HepG2 (cell line): ENCODE data around the gene ETNK1. TPM values are rescaled to one million over a fixed set of nuclear protein-coding genes. Genes with fewer than 3 reads are reported as not detected.

ENCODE experiments used
- ATAC-seq: fragments of 200-7000 bp; cut with Tn5 transposase; 3 replicates; pipeline ENCODE4 v1.9.1; 2020; ENCODE audit warnings: mild to moderate bottlenecking, moderate library complexity
- Bru-seq: library from RNA; stranded (reverse); fragments of 400-500 nt; gene quantifications from one replicate; lab custom pipeline; 2021; lab: Mats Ljungman, UMichigan
- BruChase-seq, 2 experiments: library from RNA; stranded (reverse); fragments of 400-500 nt; gene quantifications; one replicate each; lab custom pipeline; 2021; lab: Mats Ljungman, UMichigan
- BruUV-seq: library from RNA; stranded (reverse); fragments of 400-500 nt; replicated peaks from 2 replicates; lab custom pipeline; 2021; lab: Mats Ljungman, UMichigan
- CTCF ChIA-PET: fragments of 300-600 bp; formaldehyde crosslinking; extraction: SDS; loops from one replicate; lab custom pipeline; 2021; ENCODE audit warnings: low total read pairs, inconsistent platforms, low intra/inter-chr PET ratio; lab: Yijun Ruan, JAX
- POLR2A ChIA-PET: fragments of 350-600 bp; sonication (Branson Sonifier 250); formaldehyde crosslinking; loops from one replicate; lab custom pipeline; 2020; ENCODE audit warnings: antibody characterized with exemption, inconsistent platforms; lab: Yijun Ruan, JAX
- DNase-seq: peaks from one replicate; pipeline ENCODE4 v3.0.0-alpha.2; 2015; ENCODE audit warnings: low spot score
- FAIRE-seq: peaks from 3 replicates; lab custom pipeline; 2011; peaks lifted over from hg19 to GRCh38; lab: Jason Lieb, UNC
- H2AFZ ChIP-seq: one replicate; pipeline ENCODE4 v1.6.1; 2011; ENCODE audit warnings: low read length, inconsistent platforms
- H3K27ac ChIP-seq: fragments of 300-600 bp; 3 replicates; pipeline ENCODE4 v1.8.0; 2011; ENCODE audit warnings: mixed run types, mild to moderate bottlenecking, mixed read lengths, low read length, inconsistent platforms; ENCODE audit not compliant: insufficient read depth; ENCODE audit errors: extremely low read length
- H3K27me3 ChIP-seq, 2 experiments: fragments of 200-600 bp in 1 of 2; 2 replicates in 1 of 2; 3 replicates in 1 of 2; pipeline versions ENCODE4 v1.6.0 to v1.8.0; 2011; ENCODE audit warnings: low read length in 2 of 2, mild to moderate bottlenecking in 2 of 2, moderate library complexity in 2 of 2, inconsistent platforms in 1 of 2; ENCODE audit not compliant: insufficient read depth in 2 of 2, control insufficient read depth in 1 of 2
- H3K36me3 ChIP-seq, 2 experiments: fragments of 200-600 bp in 1 of 2; replicated peaks in 1 of 2; 2 replicates in 1 of 2; 3 replicates in 1 of 2; pipeline versions ENCODE4 v1.5.1 to v1.8.0; 2011; ENCODE audit warnings: low read length in 2 of 2, inconsistent platforms in 1 of 2; ENCODE audit not compliant: insufficient read depth in 2 of 2, control insufficient read depth in 1 of 2
- H3K4me1 ChIP-seq: 2 replicates; pipeline ENCODE4 v1.5.1; 2012; ENCODE audit warnings: low read length, inconsistent platforms; ENCODE audit not compliant: insufficient read depth
- H3K4me2 ChIP-seq: 2 replicates; pipeline ENCODE4 v1.6.0; 2011; ENCODE audit warnings: low read depth, low read length, inconsistent platforms
- H3K4me3 ChIP-seq, 3 experiments: fragments of 200-600 bp in 1 of 3; sonication (generic), shearing (Covaris generic) in 1 of 3; replicated peaks in 1 of 3; 2 replicates each; pipeline ENCODE4 v1.5.1; 2011 to 2016; ENCODE audit warnings: low read length in 3 of 3, inconsistent platforms in 2 of 3, low read depth in 2 of 3, mild to moderate bottlenecking in 2 of 3, control low read depth in 1 of 3, mixed read lengths in 1 of 3; ENCODE audit not compliant: insufficient read depth in 1 of 3
- H3K79me2 ChIP-seq: one replicate; pipeline ENCODE4 v1.6.1; 2011; ENCODE audit warnings: low read length, inconsistent platforms; ENCODE audit not compliant: insufficient read depth
- H3K9ac ChIP-seq: 2 replicates; pipeline ENCODE4 v1.6.0; 2011; ENCODE audit warnings: mild to moderate bottlenecking, low read depth, low read length, inconsistent platforms; ENCODE audit not compliant: insufficient read depth
- H3K9me3 ChIP-seq: 2 replicates; pipeline ENCODE4 v1.5.1; 2012; ENCODE audit warnings: mild to moderate bottlenecking, low read length
- H4K20me1 ChIP-seq: 2 replicates; pipeline ENCODE4 v1.6.0; 2011; ENCODE audit warnings: inconsistent platforms, mild to moderate bottlenecking, low read length, moderate library complexity; ENCODE audit not compliant: insufficient read depth
- BCL3 ChIP-seq: sonication (generic); formaldehyde crosslinking; IDR thresholded peaks from 2 replicates; pipeline ENCODE4 v1.5.1; 2020; ENCODE audit warnings: mild to moderate bottlenecking, missing genetic modification reagents, moderate library complexity
- BHLHE40 ChIP-seq: IDR thresholded peaks from 2 replicates; pipeline ENCODE4 v1.6.1; 2011; ENCODE audit warnings: low read length, improper control_type of control experiment
- KDM2A ChIP-seq: sonication (generic); formaldehyde crosslinking; IDR thresholded peaks from 2 replicates; pipeline ENCODE4 v1.4.0; 2020; ENCODE audit warnings: low read depth, missing genetic modification reagents, borderline replicate concordance
- MIER3 ChIP-seq: IDR thresholded peaks from 2 replicates; pipeline ENCODE4 v1.6.1; 2016; ENCODE audit warnings: missing compliant biosample characterization, borderline replicate concordance
- POLR2A ChIP-seq, 2 experiments: IDR thresholded peaks; 2 replicates each; pipeline ENCODE4 v1.6.1; 2011; ENCODE audit warnings: low read depth in 2 of 2, low read length in 2 of 2, mild to moderate bottlenecking in 1 of 2, moderate library complexity in 1 of 2; ENCODE audit not compliant: insufficient read depth in 1 of 2
- RARA ChIP-seq: IDR thresholded peaks from 2 replicates; pipeline ENCODE4 v1.6.1; 2016; ENCODE audit warnings: missing genetic modification reagents, missing compliant biosample characterization
- ZFP82 ChIP-seq: sonication (generic); formaldehyde crosslinking; IDR thresholded peaks from 2 replicates; pipeline ENCODE4 v1.5.1; 2020; ENCODE audit warnings: mild to moderate bottlenecking, missing genetic modification reagents, borderline replicate concordance
- ZNF839 ChIP-seq: sonication (generic); formaldehyde crosslinking; IDR thresholded peaks from 2 replicates; pipeline ENCODE4 v1.4.0; 2020; ENCODE audit warnings: missing genetic modification reagents, mild to moderate bottlenecking, borderline replicate concordance
- WGBS: methylation state at CpG from one replicate; pipeline ENCODE4 v1.1.6; 2017; ENCODE audit warnings: low lambda C conversion rate; 5-methylcytosine and 5-hydroxymethylcytosine counted together
- in situ Hi-C: cut with HindIII; loops from 2 replicates; pipeline ENCODE4 v1.10.0; 2017; ENCODE audit warnings: low pct_unique_long_range_greater_than_20kb; ENCODE audit not compliant: extremely low pct_ligation_motif_present
- intact Hi-C: fragments of 100-400 bp; cut with micrococcal nuclease; formaldehyde crosslinking; loops from one replicate; pipeline ENCODE4 v1.10.0; 2022; ENCODE audit not compliant: unreplicated experiment
- long read RNA-seq, 2 experiments: library from RNA in 1 of 2; library from polyadenylated mRNA in 1 of 2; stranded (forward) in 1 of 2; unstranded in 1 of 2; transcript quantifications; one replicate each; pipeline ENCODE4 v2.0.0, GENCODE V29; 2019 to 2022
- polyA minus RNA-seq, 3 experiments: library from RNA; depleted of rRNA, polyadenylated mRNA; stranded (reverse); fragments of >200 nt; gene quantifications; 2 replicates each; pipeline ENCODE4 v1.2.3, GENCODE V29; 2011; ENCODE audit warnings: low replicate concordance in 1 of 3
- polyA plus RNA-seq, 8 experiments: library from polyadenylated mRNA; depleted of rRNA in 3 of 8; stranded (reverse) in 7 of 8; unstranded in 1 of 8; fragments of >200 nt; fragmentation: Illumina TruSeq in 4 of 8; extraction: Trizol in 4 of 8; gene quantifications; 2 replicates each; pipeline versions ENCODE4 v1.2.1 to v1.2.3, GENCODE V29; 2011 to 2016; ENCODE audit warnings: low read depth in 4 of 8, missing spikeins in 1 of 8, mixed read lengths in 1 of 8; ENCODE audit not compliant: insufficient read depth in 1 of 8
- total RNA-seq, 5 experiments: library from RNA; depleted of rRNA; stranded (reverse); fragments of >200 nt; fragmentation: Illumina TruSeq; extraction: Trizol; gene quantifications; 2 replicates each; pipeline ENCODE4 v1.2.3, GENCODE V29; 2016; ENCODE audit warnings: low read depth in 1 of 5
- TF ChIP-seq, protein P1 (sequence below): sonication (generic); formaldehyde crosslinking; IDR thresholded peaks from 2 replicates; pipeline ENCODE4 v1.5.1; 2020; ENCODE audit warnings: mild to moderate bottlenecking, missing genetic modification reagents, borderline replicate concordance

Gene ETNK1
- total RNA-seq (2016; rRNA removed; fragmentation: Illumina TruSeq; extraction: Trizol) (43.9 and 55.7 TPM in 2 replicates), polyA plus RNA-seq (2011; rRNA removed) (13.7 and 14.4 TPM in 2 replicates), polyA minus RNA-seq (2011; rRNA and poly(A)+ RNA removed; ENCODE audit: low replicate concordance) (72.9 and 104 TPM in 2 replicates), Bru-seq, nascent RNA (percentile 91 among the genes with signal in this experiment), BruChase-seq, experiment 1, labeled RNA remaining after a 6-hour chase (percentile 92 among the genes with signal in this experiment), BruChase-seq, experiment 2, labeled RNA remaining after a 2-hour chase (percentile 92 among the genes with signal in this experiment)
- 23.5 and 25.2 TPM in 2 replicates for total RNA-seq (2016; cell fraction: cytosol; rRNA removed; fragmentation: Illumina TruSeq; extraction: Trizol; ENCODE audit: low read depth)
- 35.8 and 56.9 TPM in 2 replicates for total RNA-seq (2016; cell fraction: insoluble cytoplasmic fraction; rRNA removed; fragmentation: Illumina TruSeq; extraction: Trizol)
- 13.3 and 14.5 TPM in 2 replicates for total RNA-seq (2016; cell fraction: membrane; rRNA removed; fragmentation: Illumina TruSeq; extraction: Trizol)
- total RNA-seq (2016; cell fraction: nucleus; rRNA removed; fragmentation: Illumina TruSeq; extraction: Trizol): 69.6 and 81.1 TPM in 2 replicates
- polyA plus RNA-seq (2011; cell fraction: cytosol; rRNA removed): 7.5 and 9.8 TPM in 2 replicates
- polyA plus RNA-seq (2011; cell fraction: nucleus; rRNA removed): 31.0 and 39.2 TPM in 2 replicates
- polyA plus RNA-seq (2012): 23.5 and 23.7 TPM in 2 replicates
- 0.94 TPM in 2 replicates for polyA plus RNA-seq (2016; cell fraction: cytosol; fragmentation: Illumina TruSeq; extraction: Trizol; ENCODE audit: low read depth)
- 18.1 and 22.3 TPM in 2 replicates for polyA plus RNA-seq (2016; cell fraction: insoluble cytoplasmic fraction; fragmentation: Illumina TruSeq; extraction: Trizol; ENCODE audit: low read depth)
- 1.8 and 2.3 TPM in 2 replicates for polyA plus RNA-seq (2016; cell fraction: membrane; fragmentation: Illumina TruSeq; extraction: Trizol; ENCODE audit: low read depth)
- polyA plus RNA-seq (2016; cell fraction: nucleus; fragmentation: Illumina TruSeq; extraction: Trizol; ENCODE audit: insufficient read depth, low read depth): 57.9 and 62.1 TPM in 2 replicates
- 53.1 and 57.3 TPM in 2 replicates for polyA minus RNA-seq (2011; cell fraction: cytosol; rRNA and poly(A)+ RNA removed)
- 188 and 199 TPM in 2 replicates for polyA minus RNA-seq (2011; cell fraction: nucleus; rRNA and poly(A)+ RNA removed)
- long read RNA-seq, experiment 1, full-length matches to known transcripts: 19 of 35 reads
- long read RNA-seq, experiment 1, partial matches to known transcripts: 1 of 35 reads
- long read RNA-seq, experiment 1, other reads (novel, unspliced or antisense): 15 of 35 reads
- long read RNA-seq, experiment 2, full-length matches to known transcripts: 5 of 26 reads
- long read RNA-seq, experiment 2, partial matches to known transcripts: 1 of 26 reads
- long read RNA-seq, experiment 2, other reads (novel, unspliced or antisense): 20 of 26 reads

DNA sequence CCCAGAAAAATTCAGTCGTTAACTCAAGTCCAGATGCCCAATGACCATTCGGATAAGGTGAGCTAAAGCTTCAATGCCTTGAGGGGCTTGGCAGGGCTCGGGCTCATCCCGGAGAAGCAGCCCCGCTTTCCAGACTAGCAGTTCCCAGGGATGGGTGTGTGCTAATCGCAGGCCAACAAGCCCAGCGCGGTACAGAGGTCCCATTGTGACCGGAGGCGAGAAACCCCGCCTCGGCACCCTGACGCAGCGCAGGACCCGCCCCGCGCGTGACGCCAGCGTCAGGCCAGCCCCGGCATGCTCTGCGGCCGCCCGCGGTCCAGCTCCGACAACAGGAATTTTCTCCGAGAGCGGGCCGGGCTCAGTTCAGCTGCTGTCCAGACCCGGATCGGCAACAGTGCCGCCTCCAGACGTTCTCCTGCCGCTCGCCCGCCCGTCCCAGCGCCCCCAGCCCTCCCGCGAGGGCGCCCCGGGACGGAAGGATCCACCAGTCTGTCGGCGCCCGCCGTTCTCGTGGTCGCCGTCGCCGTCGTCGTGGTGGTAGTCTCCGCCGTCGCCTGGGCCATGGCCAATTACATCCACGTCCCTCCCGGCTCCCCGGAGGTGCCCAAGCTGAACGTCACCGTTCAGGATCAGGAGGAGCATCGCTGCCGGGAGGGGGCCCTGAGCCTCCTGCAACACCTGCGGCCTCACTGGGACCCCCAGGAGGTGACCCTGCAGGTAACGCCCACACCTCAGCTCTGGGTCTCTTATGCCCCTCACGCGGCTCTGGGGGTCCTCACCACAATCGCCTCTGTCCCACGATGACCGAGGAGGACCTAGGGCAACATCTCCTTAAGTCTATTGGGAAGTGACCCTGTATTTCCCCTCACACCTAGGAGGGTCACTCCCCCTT, at the start of gene ETNK1:
TSS of gene ETNK1 (plus strand) at position 302 of the 892 bp plus-strand sequence. CDS start at position 562, 260 bp downstream.
- ChIA-PET POLR2A (interaction anchor here (0.7 to 2.1 kb wide), 9 partner anchors 9 to 105 kb away, joined by 3 to 44 read pairs (median 4); partner anchors contain the start of gene C2CD5), CTCF (no interaction called here)
- Histone ChIP-seq H2AFZ (peak within 1 kb of the TSS; percentile 95), H3K9ac (peak within 1 kb of the TSS; percentile 91), H3K36me3 (no peaks in the 10 kb centered on the region), H4K20me1 (peaks cover 8% of the 10 kb centered on the region; the same call in 1 of the 2 replicates), H3K27me3 (no peaks in the 10 kb centered on the region; a peak in 2 of 5 replicates), H3K79me2 (peaks cover 50% of the 10 kb centered on the region), H3K9me3 (no peaks in the 10 kb centered on the region), H3K4me3 (peak within 1 kb of the TSS; percentile 69 to 86 (median 83)), H3K27ac (peak within 1 kb of the TSS; percentile 94), H3K4me2 (peak within 1 kb of the TSS; percentile 94), H3K4me1 (peaks cover 32% of the 10 kb centered on the region)
- WGBS: 0% methylated on average over 16 of the region's 71 CpGs
- ATAC-seq (peak; percentile 98), DNase-seq (peak; percentile 89), FAIRE-seq (no peak)
- no TSS peak for BruUV-seq
- in situ Hi-C loops (loop anchor here (5.0 kb wide), 1 partner anchor 83 kb away; the partner anchor contains the start of gene C2CD5), intact Hi-C loops (loop anchor here (1.0 to 2.0 kb wide), 3 partner anchors 81 to 578 kb away; partner anchors contain the start of genes C2CD5 and CMAS)
- TF ChIP-seq POLR2A (IDR thresholded peaks at IDR 0.05; ENCODE audit: insufficient read depth in 1 of 2, low read depth in 2 of 2, low read length in 2 of 2): peak; percentile 94 to 96
- TF ChIP-seq ZNF839 (CRISPR knock-in tag): no peak
- peak; percentile 60; the same call in 1 of the 2 replicates for TF ChIP-seq KDM2A (CRISPR knock-in tag)
- TF ChIP-seq ZFP82: peak; percentile 98; the same call in 1 of the 2 replicates
- TF ChIP-seq BHLHE40: no peak
- TF ChIP-seq, protein P1, sequence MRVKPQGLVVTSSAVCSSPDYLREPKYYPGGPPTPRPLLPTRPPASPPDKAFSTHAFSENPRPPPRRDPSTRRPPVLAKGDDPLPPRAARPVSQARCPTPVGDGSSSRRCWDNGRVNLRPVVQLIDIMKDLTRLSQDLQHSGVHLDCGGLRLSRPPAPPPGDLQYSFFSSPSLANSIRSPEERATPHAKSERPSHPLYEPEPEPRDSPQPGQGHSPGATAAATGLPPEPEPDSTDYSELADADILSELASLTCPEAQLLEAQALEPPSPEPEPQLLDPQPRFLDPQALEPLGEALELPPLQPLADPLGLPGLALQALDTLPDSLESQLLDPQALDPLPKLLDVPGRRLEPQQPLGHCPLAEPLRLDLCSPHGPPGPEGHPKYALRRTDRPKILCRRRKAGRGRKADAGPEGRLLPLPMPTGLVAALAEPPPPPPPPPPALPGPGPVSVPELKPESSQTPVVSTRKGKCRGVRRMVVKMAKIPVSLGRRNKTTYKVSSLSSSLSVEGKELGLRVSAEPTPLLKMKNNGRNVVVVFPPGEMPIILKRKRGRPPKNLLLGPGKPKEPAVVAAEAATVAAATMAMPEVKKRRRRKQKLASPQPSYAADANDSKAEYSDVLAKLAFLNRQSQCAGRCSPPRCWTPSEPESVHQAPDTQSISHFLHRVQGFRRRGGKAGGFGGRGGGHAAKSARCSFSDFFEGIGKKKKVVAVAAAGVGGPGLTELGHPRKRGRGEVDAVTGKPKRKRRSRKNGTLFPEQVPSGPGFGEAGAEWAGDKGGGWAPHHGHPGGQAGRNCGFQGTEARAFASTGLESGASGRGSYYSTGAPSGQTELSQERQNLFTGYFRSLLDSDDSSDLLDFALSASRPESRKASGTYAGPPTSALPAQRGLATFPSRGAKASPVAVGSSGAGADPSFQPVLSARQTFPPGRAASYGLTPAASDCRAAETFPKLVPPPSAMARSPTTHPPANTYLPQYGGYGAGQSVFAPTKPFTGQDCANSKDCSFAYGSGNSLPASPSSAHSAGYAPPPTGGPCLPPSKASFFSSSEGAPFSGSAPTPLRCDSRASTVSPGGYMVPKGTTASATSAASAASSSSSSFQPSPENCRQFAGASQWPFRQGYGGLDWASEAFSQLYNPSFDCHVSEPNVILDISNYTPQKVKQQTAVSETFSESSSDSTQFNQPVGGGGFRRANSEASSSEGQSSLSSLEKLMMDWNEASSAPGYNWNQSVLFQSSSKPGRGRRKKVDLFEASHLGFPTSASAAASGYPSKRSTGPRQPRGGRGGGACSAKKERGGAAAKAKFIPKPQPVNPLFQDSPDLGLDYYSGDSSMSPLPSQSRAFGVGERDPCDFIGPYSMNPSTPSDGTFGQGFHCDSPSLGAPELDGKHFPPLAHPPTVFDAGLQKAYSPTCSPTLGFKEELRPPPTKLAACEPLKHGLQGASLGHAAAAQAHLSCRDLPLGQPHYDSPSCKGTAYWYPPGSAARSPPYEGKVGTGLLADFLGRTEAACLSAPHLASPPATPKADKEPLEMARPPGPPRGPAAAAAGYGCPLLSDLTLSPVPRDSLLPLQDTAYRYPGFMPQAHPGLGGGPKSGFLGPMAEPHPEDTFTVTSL (CRISPR knock-in tag): peak; percentile 62
- 0 out of 2 replicates have a peak, but pooled peaks have one; percentile 14 for TF ChIP-seq BCL3 (CRISPR knock-in tag)
- TF ChIP-seq MIER3 (CRISPR knock-in tag): 0 out of 2 replicates have a peak, but pooled peaks have one; percentile 42
- TF ChIP-seq RARA (CRISPR knock-in tag): peak; percentile 29; the same call in 1 of the 2 replicates
